Measurements from ENCODE around the gene ACOXL. TPM values are rescaled to one million over a fixed set of nuclear protein-coding genes. Genes with fewer than 3 reads are reported as not detected.
A peak's percentile ranks its signal among the peaks of the same experiment; 100 is the strongest.

ACOXL gene
- total RNA-seq, 1 donor from 2014 or later = 0.23 TPM

DNA sequence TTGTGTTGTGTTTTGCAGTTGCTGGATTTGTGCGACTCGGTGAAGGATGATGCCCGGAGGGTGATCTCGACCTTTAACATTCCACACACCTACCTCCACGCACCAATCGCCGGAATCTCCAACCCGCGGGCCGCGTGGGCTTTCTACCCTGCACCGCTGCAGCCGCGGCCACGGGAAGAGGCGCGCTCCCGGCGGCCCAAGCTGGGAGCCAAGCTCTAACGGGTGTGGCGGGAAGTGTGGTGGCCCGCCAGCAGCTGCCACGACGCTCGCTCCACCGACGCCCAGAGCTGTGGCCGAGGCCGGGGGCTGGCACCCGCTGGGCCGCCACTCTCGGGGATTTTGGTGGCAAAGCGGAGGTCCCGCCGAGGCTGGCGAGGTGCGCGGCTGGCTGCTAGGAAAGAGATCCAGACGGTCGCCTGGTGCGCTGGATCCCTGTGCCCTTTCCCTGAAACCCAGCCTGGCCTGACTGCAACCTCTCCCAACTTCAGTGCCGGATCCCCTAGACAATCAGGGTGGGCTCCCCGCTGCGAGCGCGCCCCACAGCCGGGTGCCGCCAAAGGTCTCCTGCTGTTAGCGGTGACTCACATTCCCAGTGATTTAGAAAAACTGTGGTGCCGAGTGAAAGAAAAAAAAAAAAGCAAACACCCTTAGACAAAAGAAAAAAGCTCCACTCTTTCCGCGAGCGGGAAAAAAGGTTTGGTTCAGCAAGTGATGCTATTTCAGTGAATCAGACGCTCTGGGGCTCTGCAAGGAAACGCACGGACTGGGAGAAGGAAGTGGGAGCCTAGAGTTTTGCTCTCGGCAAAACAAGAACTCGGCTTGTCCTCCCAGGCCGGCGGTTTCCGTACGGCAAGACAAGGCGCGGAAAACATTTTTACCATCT lies 385.5 kb downstream of the ACOXL start:
- H3K9ac ChIP-seq (ENCODE audit: low read length) = peak overlapping the region; percentile 48

DNA sequence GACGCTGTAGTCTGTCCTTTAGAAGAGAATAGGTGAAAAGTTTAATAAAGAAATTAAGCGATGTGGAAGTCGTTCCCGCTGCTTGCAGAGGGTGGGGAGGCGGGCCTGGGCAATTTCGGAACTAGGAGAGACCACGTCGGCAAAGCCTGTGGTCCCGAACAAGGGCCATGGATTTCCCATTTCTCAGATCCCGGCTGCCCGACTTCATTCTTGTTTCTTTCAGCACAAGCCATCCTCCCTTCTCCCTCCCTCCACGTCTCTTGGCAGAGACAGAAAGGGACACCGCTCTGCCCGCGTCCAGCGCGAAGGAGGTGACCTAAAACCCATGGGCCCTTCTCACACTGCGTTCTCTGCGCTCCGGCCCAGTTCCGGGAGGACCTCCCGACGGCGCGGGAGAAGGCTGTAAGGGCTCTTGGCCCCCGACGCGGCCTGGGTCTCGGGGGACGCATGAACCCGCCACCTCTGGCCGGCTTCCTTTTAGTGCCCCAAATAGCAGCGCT lies 386.2 kb downstream of the ACOXL start:
- H3K9me3 ChIP-seq (ENCODE audit: insufficient read depth, low read depth, low read length) = no peaks in the 10 kb centered on the region
- peak overlapping the region; percentile 96 for H3K4me2 ChIP-seq (ENCODE audit: low read length)
- no peak for FAIRE-seq
- H3K36me3 Mint-ChIP-seq (ENCODE audit: low read depth, unreplicated experiment) = no peaks in the 10 kb centered on the region
- H3K27ac Mint-ChIP-seq (ENCODE audit: unreplicated experiment) = peak overlapping the region; percentile 77
- H3K9me3 Mint-ChIP-seq (ENCODE audit: unreplicated experiment) = no peaks in the 10 kb centered on the region
- H3K4me3 ChIP-seq (ENCODE audit: insufficient read depth, low read depth, low read length) = peak overlapping the region; percentile 55
- H4K20me1 ChIP-seq (ENCODE audit: insufficient read depth, low read length) = peaks cover 6% of the 10 kb centered on the region
- peaks cover 45% of the 10 kb centered on the region for H3K4me1 ChIP-seq (ENCODE audit: insufficient read depth, low read length)
- H3K79me2 ChIP-seq (ENCODE audit: insufficient read depth, low read length) = no peaks in the 10 kb centered on the region
- TF ChIP-seq EZH2 (IDR thresholded peaks at IDR 0.05; ENCODE audit: insufficient read depth, low read length) = no peak
- TF ChIP-seq, protein P1, sequence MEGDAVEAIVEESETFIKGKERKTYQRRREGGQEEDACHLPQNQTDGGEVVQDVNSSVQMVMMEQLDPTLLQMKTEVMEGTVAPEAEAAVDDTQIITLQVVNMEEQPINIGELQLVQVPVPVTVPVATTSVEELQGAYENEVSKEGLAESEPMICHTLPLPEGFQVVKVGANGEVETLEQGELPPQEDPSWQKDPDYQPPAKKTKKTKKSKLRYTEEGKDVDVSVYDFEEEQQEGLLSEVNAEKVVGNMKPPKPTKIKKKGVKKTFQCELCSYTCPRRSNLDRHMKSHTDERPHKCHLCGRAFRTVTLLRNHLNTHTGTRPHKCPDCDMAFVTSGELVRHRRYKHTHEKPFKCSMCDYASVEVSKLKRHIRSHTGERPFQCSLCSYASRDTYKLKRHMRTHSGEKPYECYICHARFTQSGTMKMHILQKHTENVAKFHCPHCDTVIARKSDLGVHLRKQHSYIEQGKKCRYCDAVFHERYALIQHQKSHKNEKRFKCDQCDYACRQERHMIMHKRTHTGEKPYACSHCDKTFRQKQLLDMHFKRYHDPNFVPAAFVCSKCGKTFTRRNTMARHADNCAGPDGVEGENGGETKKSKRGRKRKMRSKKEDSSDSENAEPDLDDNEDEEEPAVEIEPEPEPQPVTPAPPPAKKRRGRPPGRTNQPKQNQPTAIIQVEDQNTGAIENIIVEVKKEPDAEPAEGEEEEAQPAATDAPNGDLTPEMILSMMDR (IDR thresholded peaks at IDR 0.05; ENCODE audit: insufficient read depth, low read depth, low read length) = no peak
- peaks cover 9% of the 10 kb centered on the region for H3K4me1 Mint-ChIP-seq (ENCODE audit: low read depth, unreplicated experiment)
- peak overlapping the region; percentile 83 for H3K4me3 Mint-ChIP-seq (ENCODE audit: unreplicated experiment)
- peak overlapping the region; percentile 48 for H3K9ac ChIP-seq (ENCODE audit: low read length)
- H3K27me3 Mint-ChIP-seq (ENCODE audit: low read depth, unreplicated experiment) = peaks cover 13% of the 10 kb centered on the region
- H2AFZ ChIP-seq (ENCODE audit: low read depth, low read length) = peak overlapping the region; percentile 76
- DNase-seq (ENCODE audit: low read depth) = no peak
- no peak overlapping the region for H3K27ac ChIP-seq (ENCODE audit: low read depth, low read length)
- H3K36me3 ChIP-seq (ENCODE audit: insufficient read depth, low read length) = no peaks in the 10 kb centered on the region
- peaks cover 39% of the 10 kb centered on the region for H3K27me3 ChIP-seq (ENCODE audit: insufficient read depth, low read length)

More for the DNA sequence above, 385.5 kb downstream of the ACOXL start:
- FAIRE-seq (no peak), DNase-seq (ENCODE audit: low read depth) (peak; percentile 69)
- Histone ChIP-seq H4K20me1 (ENCODE audit: insufficient read depth, low read length) (peaks cover 6% of the 10 kb centered on the region), H3K27ac (ENCODE audit: low read depth, low read length) (no peak overlapping the region), H3K9me3 (ENCODE audit: insufficient read depth, low read depth, low read length) (no peaks in the 10 kb centered on the region), H2AFZ (ENCODE audit: low read depth, low read length) (peak overlapping the region; percentile 76), H3K4me3 (ENCODE audit: insufficient read depth, low read depth, low read length) (peak overlapping the region; percentile 55), H3K36me3 (ENCODE audit: insufficient read depth, low read length) (no peaks in the 10 kb centered on the region), H3K27me3 (ENCODE audit: insufficient read depth, low read length) (peaks cover 45% of the 10 kb centered on the region), H3K4me1 (ENCODE audit: insufficient read depth, low read length) (peaks cover 39% of the 10 kb centered on the region), H3K4me2 (ENCODE audit: low read length) (peak overlapping the region; percentile 96), H3K79me2 (ENCODE audit: insufficient read depth, low read length) (no peaks in the 10 kb centered on the region)
- Mint-ChIP-seq H3K4me1 (ENCODE audit: low read depth, unreplicated experiment) (peaks cover 9% of the 10 kb centered on the region), H3K27ac (ENCODE audit: unreplicated experiment) (peak overlapping the region; percentile 77), H3K9me3 (ENCODE audit: unreplicated experiment) (no peaks in the 10 kb centered on the region), H3K4me3 (ENCODE audit: unreplicated experiment) (peak overlapping the region; percentile 83), H3K27me3 (ENCODE audit: low read depth, unreplicated experiment) (peaks cover 18% of the 10 kb centered on the region), H3K36me3 (ENCODE audit: low read depth, unreplicated experiment) (no peaks in the 10 kb centered on the region)
- TF ChIP-seq, protein P1 (IDR thresholded peaks at IDR 0.05; ENCODE audit: insufficient read depth, low read depth, low read length) = no peak
- TF ChIP-seq EZH2 (IDR thresholded peaks at IDR 0.05; ENCODE audit: insufficient read depth, low read length) = peak; percentile 36

Data from astrocyte (in vitro differentiated cells and primary cell).